Measurements from ENCODE around the gene OCLN. TPM values are rescaled to one million over a fixed set of nuclear protein-coding genes. Genes with fewer than 3 reads are reported as not detected.
"Not testable (repeated sequence)": the region's sequence is repeated elsewhere in the genome, so short reads cannot be mapped to it uniquely, and the experiment has no call there.

The OCLN gene
- total and polyA plus RNA-seq, 7 donors: 0.06 to 0.58 (median 0.21) TPM

DNA sequence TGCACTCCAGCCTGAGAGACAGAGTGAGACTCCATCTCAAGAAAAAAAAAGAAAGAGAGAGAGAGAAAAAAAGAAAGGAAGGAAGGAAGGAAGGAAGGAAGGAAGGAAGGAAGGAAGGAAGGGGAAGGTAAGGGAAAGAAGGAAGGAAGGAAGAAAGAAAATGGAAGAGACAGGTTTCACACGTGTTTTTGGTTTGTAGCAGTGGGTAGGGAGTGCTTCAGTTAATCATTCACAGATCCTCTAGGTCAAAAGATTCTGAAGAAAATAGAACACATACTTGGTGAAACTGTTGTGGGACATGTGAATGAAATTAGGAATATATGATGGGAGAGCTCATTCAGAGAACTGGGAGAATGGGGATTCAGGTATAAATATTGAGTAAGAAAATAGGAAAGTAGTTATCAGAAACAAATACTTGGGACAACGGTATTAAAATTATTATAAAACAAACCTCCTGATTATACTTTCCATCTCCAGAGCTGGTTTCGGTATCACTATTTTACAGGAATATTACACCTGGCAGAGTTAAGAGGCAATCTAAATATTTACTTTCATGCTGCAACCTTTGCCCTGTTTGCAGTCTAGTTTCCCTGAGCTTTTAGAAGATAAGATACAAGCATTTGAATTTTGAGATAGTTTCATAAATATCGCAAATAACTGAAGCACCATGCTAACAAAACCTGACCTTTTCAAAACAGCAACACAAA, 40.5 kb upstream of the OCLN start:
- TF ChIP-seq, protein P1, sequence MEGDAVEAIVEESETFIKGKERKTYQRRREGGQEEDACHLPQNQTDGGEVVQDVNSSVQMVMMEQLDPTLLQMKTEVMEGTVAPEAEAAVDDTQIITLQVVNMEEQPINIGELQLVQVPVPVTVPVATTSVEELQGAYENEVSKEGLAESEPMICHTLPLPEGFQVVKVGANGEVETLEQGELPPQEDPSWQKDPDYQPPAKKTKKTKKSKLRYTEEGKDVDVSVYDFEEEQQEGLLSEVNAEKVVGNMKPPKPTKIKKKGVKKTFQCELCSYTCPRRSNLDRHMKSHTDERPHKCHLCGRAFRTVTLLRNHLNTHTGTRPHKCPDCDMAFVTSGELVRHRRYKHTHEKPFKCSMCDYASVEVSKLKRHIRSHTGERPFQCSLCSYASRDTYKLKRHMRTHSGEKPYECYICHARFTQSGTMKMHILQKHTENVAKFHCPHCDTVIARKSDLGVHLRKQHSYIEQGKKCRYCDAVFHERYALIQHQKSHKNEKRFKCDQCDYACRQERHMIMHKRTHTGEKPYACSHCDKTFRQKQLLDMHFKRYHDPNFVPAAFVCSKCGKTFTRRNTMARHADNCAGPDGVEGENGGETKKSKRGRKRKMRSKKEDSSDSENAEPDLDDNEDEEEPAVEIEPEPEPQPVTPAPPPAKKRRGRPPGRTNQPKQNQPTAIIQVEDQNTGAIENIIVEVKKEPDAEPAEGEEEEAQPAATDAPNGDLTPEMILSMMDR (IDR thresholded peaks at IDR 0.05): no peak
- intact Hi-C loops (cut with DNase I): no loop called here
- no peaks in the 10 kb centered on the region for H3K9me3 ChIP-seq
- H3K4me3 ChIP-seq: no peak overlapping the region
- ATAC-seq: no peak
- no peaks in the 10 kb centered on the region for H3K27me3 ChIP-seq (ENCODE audit: insufficient read depth in 3 of 3, low read length in 2 of 3)
- DNase-seq: no peak
- no peaks in the 10 kb centered on the region for H3K36me3 ChIP-seq (ENCODE audit: insufficient read depth in 1 of 2, low read depth in 1 of 2)
- H3K4me1 ChIP-seq: no peaks in the 10 kb centered on the region
- WGBS, 3 donors: 84 to 86% (median 84%) methylated on average over 4 of the region's 4 CpGs
- H3K27ac ChIP-seq: no peak overlapping the region

DNA sequence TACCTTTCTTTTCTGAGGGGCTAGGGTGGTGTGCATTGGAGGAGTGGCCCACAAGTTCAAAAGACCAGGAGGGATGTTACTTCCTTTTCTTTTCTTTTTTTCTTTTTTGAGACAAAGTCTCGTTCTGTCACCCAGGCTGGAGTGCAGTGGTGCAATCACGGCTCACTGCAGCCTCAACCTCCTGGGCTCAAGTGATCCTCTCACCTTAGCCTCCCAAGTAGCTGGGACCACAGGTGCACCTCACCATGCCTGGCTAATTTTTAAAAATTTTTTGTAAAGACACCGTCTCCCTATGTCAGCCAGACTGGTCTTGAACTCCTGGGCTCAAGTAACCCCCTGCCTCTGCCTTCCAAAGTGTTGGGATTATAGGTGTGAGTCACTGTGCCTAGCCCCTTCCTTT, 39.1 kb upstream of the OCLN start:
- H3K9me3 ChIP-seq; H3K4me1 ChIP-seq; ATAC-seq; H3K27ac ChIP-seq; H3K36me3 ChIP-seq (ENCODE audit: insufficient read depth in 1 of 2, low read depth in 1 of 2); intact Hi-C loops (cut with DNase I); H3K27me3 ChIP-seq (ENCODE audit: insufficient read depth in 3 of 3, low read length in 2 of 3); H3K4me3 ChIP-seq; DNase-seq: not testable (repeated sequence)
- WGBS, 3 donors: 84 to 88% (median 86%) methylated on average over 3 of the region's 3 CpGs

DNA sequence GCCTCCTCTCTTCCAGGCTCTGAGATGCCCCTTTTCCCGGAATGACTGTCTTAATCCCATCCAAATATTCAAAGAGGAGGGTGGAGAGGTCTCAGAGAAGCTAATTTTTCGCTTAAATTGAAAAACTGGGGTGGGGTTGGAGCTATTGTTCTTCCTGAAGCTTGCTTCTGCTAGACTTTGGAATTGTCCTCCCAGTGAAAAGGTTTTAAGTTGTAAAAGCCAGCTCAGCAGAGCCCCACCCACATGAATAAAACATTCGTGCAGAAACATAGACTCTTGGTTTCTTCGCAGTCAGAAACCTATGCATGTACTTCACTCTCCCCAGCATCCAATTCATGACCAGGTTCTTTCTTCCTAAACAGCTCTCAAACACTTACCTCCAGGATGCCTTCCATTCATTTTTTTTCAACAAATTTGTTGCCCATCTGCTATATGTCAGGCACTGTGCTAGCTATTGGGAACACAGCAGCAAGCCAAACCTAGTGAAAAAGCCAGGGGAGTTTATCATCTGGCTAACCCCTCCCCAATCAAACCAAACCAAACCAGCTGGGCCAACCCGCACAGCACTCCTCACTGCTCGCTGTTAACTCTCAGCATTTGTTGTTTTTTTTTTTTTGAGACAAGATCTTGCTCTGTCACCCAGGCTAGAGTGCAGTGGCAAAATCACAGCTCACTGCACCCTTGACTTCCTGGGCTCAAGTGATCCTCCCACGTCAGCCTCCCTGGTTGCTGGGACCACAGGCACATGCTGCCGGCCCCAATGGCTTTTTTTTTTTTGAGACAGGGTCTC, 37.9 kb upstream of the OCLN start:
- TF ChIP-seq, protein P1 (IDR thresholded peaks at IDR 0.05): no peak
- H3K27ac ChIP-seq: no peak overlapping the region
- H3K27me3 ChIP-seq (ENCODE audit: insufficient read depth in 3 of 3, low read length in 2 of 3): no peaks in the 10 kb centered on the region
- ATAC-seq (no peak), DNase-seq (no peak)
- intact Hi-C loops (cut with DNase I): no loop called here
- H3K36me3 ChIP-seq (ENCODE audit: insufficient read depth in 1 of 2, low read depth in 1 of 2): no peaks in the 10 kb centered on the region
- H3K9me3 ChIP-seq: no peaks in the 10 kb centered on the region
- H3K4me3 ChIP-seq: no peak overlapping the region
- no peaks in the 10 kb centered on the region for H3K4me1 ChIP-seq
- 62 to 70% (median 68%) methylated on average over 8 of the region's 8 CpGs for WGBS, 3 donors

DNA sequence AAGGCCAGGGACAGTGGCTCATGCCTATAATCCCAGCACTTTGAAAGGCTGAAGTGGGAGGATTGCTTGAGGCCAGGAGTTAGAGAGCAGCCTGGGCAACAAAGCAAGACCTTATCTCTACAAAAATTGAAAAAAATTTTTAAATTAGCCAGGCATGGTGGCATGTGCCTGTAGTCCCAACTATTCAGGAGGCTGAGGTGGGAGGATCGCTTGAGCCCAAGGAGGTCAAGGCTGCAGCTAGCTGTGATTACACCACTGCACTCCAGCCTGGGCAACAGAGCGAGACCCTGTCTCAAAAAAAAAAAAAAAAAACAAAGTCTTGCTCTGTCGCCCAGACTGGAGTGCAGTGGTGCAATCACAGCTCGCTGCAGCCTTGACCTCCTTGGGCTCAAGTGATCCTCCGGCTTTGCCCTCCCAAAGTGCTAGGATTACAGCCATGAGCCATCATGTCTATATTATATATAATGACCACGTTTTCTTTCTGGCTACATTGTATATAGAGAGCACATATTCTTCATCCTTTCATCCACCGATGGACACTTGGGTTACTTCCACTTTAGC, 37.1 kb upstream of the OCLN start:
- H3K4me1 ChIP-seq; H3K4me3 ChIP-seq; H3K9me3 ChIP-seq; DNase-seq; H3K27ac ChIP-seq; intact Hi-C loops (cut with DNase I); H3K36me3 ChIP-seq (ENCODE audit: insufficient read depth in 1 of 2, low read depth in 1 of 2); H3K27me3 ChIP-seq (ENCODE audit: insufficient read depth in 3 of 3, low read length in 2 of 3); ATAC-seq: not testable (repeated sequence)
- WGBS, 3 donors: 87% methylated on average over 7 of the region's 7 CpGs

DNA sequence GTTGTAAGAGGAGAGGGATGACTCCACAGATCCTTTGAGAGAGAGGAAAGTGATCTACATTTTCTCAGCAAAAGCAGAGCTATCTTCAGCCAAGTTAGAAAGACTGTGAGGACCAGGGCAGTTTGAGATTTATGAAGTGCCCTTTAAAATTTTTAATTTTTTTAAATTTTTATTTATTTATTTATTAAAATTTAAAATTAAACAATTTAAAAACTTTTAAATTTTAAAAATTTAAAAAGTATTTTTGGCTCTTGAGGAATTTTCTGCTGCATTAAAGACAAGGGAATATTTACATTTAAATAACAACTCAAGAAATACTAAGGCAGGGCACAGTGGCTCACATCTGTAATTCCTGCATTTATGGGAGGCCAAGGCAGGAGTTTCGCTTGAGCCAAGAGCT, 30.4 kb upstream of the OCLN start:
- H3K4me3 ChIP-seq: no peak overlapping the region

DNA sequence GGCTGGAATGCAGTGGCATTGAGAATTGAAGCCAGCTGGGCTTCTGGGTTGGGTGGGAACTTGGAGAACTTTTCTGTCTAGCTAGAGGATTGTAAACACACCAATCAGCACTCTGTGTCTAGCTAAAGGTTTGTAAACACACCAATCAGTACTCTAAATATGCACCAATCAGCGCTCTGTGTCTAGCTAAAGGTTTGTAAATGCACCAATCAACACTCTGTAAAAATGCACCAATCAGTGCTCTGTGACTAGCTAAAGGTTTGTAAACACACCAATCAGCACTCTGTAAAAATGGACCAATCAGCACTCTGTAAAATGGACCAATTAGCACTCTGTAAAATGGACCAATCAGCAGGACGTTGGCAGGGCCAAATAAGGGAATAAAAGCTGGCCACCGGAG, 26.2 kb upstream of the OCLN start:
- H3K9me3 ChIP-seq; DNase-seq; H3K36me3 ChIP-seq (ENCODE audit: insufficient read depth in 1 of 2, low read depth in 1 of 2); intact Hi-C loops (cut with DNase I); H3K4me1 ChIP-seq; H3K27ac ChIP-seq; ATAC-seq; H3K27me3 ChIP-seq (ENCODE audit: insufficient read depth in 3 of 3, low read length in 2 of 3); H3K4me3 ChIP-seq: not testable (repeated sequence)
- WGBS, 3 donors: 75 to 89% (median 81%) methylated on average over 3 of the region's 3 CpGs

More for the DNA sequence above, 30.4 kb upstream of the OCLN start:
- Histone ChIP-seq H3K27ac (no peak overlapping the region), H3K36me3 (ENCODE audit: insufficient read depth in 1 of 2, low read depth in 1 of 2) (no peaks in the 10 kb centered on the region), H3K4me1 (no peaks in the 10 kb centered on the region), H3K27me3 (ENCODE audit: insufficient read depth in 3 of 3, low read length in 2 of 3) (no peaks in the 10 kb centered on the region), H3K9me3 (no peaks in the 10 kb centered on the region)
- WGBS, 3 donors: 95 to 100% (median 97%) methylated on average over 1 of the region's 1 CpG
- intact Hi-C loops (cut with DNase I): no loop called here
- TF ChIP-seq, protein P1 (IDR thresholded peaks at IDR 0.05): no peak
- no peak for DNase-seq
- ATAC-seq: no peak
